HEK293 (cell line): Measurements from ENCODE around the gene IFT43.

Experiments used
- CTCF ChIA-PET: fragments of 350-600 bp; formaldehyde crosslinking; extraction: SDS; loops from one replicate; lab custom pipeline; 2021; ENCODE audit warnings: antibody characterized with exemption; lab: Yijun Ruan, JAX
- POLR2A ChIA-PET: fragments of 300-600 bp; formaldehyde crosslinking; extraction: SDS; loops from one replicate; lab custom pipeline; 2020; ENCODE audit warnings: antibody characterized with exemption, inconsistent platforms; lab: Yijun Ruan, JAX
- H3K27ac ChIP-seq: fragments of 200-500 bp; sonication (Bioruptor generic); 2 replicates; pipeline ENCODE4 v1.5.1; 2014; ENCODE audit warnings: low read depth, low read length, control low read depth, inconsistent platforms; ENCODE audit errors: extremely low read depth
- H3K36me3 ChIP-seq, 2 experiments: fragments of 200-500 bp in 1 of 2; sonication (Bioruptor generic) in 1 of 2; 1 replicate in 1 of 2; 2 replicates in 1 of 2; pipeline ENCODE4 v1.5.1; 2014 to 2017; ENCODE audit warnings: inconsistent platforms in 2 of 2, low read length in 2 of 2; ENCODE audit not compliant: control insufficient read depth in 2 of 2, insufficient read depth in 1 of 2
- H3K4me1 ChIP-seq: fragments of 200-500 bp; sonication (Bioruptor generic); 2 replicates; pipeline ENCODE4 v1.5.1; 2014; ENCODE audit warnings: mild to moderate bottlenecking, low read length, inconsistent platforms; ENCODE audit not compliant: control insufficient read depth, insufficient read depth
- H3K4me3 ChIP-seq: 2 replicates; pipeline ENCODE4 v1.5.1; 2011; ENCODE audit warnings: low read depth, mild to moderate bottlenecking, control low read depth, low read length, moderate library complexity
- H3K9me3 ChIP-seq: fragments of 200-500 bp; sonication (Bioruptor generic); 2 replicates; pipeline ENCODE4 v1.5.1; 2014; ENCODE audit warnings: low read depth, low read length, inconsistent platforms; ENCODE audit not compliant: control insufficient read depth, insufficient read depth
- EGR2 ChIP-seq: fragments of 450-650 bp; formaldehyde crosslinking; IDR thresholded peaks from 2 replicates; pipeline ENCODE4 v1.5.1; 2016; ENCODE audit warnings: low read depth, missing biosample characterization, missing genetic modification characterization
- HOXD13 ChIP-seq: sonication (generic); formaldehyde crosslinking; IDR thresholded peaks from 2 replicates; pipeline ENCODE4 v1.8.0; 2022; ENCODE audit warnings: missing genetic modification reagents, borderline replicate concordance
- MEIS1 ChIP-seq: sonication (generic); formaldehyde crosslinking; IDR thresholded peaks from 2 replicates; pipeline ENCODE4 v1.8.1; 2022; ENCODE audit warnings: missing genetic modification reagents, mild to moderate bottlenecking, borderline replicate concordance
- OSR2 ChIP-seq: fragments of 450-650 bp; formaldehyde crosslinking; IDR thresholded peaks from 2 replicates; pipeline ENCODE4 v1.5.1; 2016; ENCODE audit warnings: missing biosample characterization, missing genetic modification characterization
- PRDM4 ChIP-seq: fragments of 450-650 bp; formaldehyde crosslinking; IDR thresholded peaks from 2 replicates; pipeline ENCODE4 v1.5.1; 2017; ENCODE audit warnings: missing biosample characterization, missing genetic modification characterization
- RBAK ChIP-seq: fragments of 450-650 bp; formaldehyde crosslinking; IDR thresholded peaks from 2 replicates; pipeline ENCODE4 v1.5.1; 2016; ENCODE audit warnings: missing biosample characterization, missing genetic modification characterization
- SETDB1 ChIP-seq: IDR thresholded peaks from one replicate; pipeline ENCODE4 v1.6.1; 2017; ENCODE audit warnings: mild to moderate bottlenecking, low read length, moderate library complexity, mixed read lengths; ENCODE audit not compliant: insufficient read length
- SP3 ChIP-seq: fragments of 450-650 bp; formaldehyde crosslinking; IDR thresholded peaks from 2 replicates; pipeline ENCODE4 v1.5.1; 2016; ENCODE audit warnings: missing biosample characterization, missing genetic modification characterization
- TRIM28 ChIP-seq: IDR thresholded peaks from 2 replicates; pipeline ENCODE4 v1.6.1; 2011; ENCODE audit warnings: low read length, control low read depth, borderline replicate concordance
- WT1 ChIP-seq: fragments of 450-650 bp; formaldehyde crosslinking; IDR thresholded peaks from 2 replicates; pipeline ENCODE4 v1.5.1; 2016; ENCODE audit warnings: missing biosample characterization, missing genetic modification characterization
- YY2 ChIP-seq: fragments of 450-650 bp; formaldehyde crosslinking; IDR thresholded peaks from 2 replicates; pipeline ENCODE4 v1.5.1; 2016; ENCODE audit warnings: missing biosample characterization, missing genetic modification characterization
- ZFP37 ChIP-seq: fragments of 450-650 bp; formaldehyde crosslinking; IDR thresholded peaks from 2 replicates; pipeline ENCODE4 v1.5.1; 2016; ENCODE audit warnings: missing biosample characterization, missing genetic modification characterization
- ZNF112 ChIP-seq: fragments of 450-650 bp; formaldehyde crosslinking; IDR thresholded peaks from 2 replicates; pipeline ENCODE4 v1.5.0; 2017; ENCODE audit warnings: missing biosample characterization, missing genetic modification characterization
- ZNF132 ChIP-seq: fragments of 450-650 bp; formaldehyde crosslinking; IDR thresholded peaks from 2 replicates; pipeline ENCODE4 v1.5.1; 2017; ENCODE audit warnings: missing biosample characterization, missing genetic modification characterization, borderline replicate concordance
- ZNF174 ChIP-seq: fragments of 450-650 bp; formaldehyde crosslinking; IDR thresholded peaks from 2 replicates; pipeline ENCODE4 v1.5.0; 2017; ENCODE audit warnings: missing biosample characterization, mild to moderate bottlenecking, missing genetic modification characterization
- ZNF184 ChIP-seq: fragments of 450-650 bp; IDR thresholded peaks from 2 replicates; pipeline ENCODE4 v1.5.1; 2018; ENCODE audit warnings: missing biosample characterization, mild to moderate bottlenecking, missing genetic modification characterization
- ZNF202 ChIP-seq: fragments of 450-650 bp; formaldehyde crosslinking; IDR thresholded peaks from 2 replicates; pipeline ENCODE4 v1.5.1; 2016; ENCODE audit warnings: missing biosample characterization, missing genetic modification characterization, borderline replicate concordance
- ZNF341 ChIP-seq: fragments of 450-650 bp; formaldehyde crosslinking; IDR thresholded peaks from 2 replicates; pipeline ENCODE4; 2016; ENCODE audit warnings: low read depth, missing biosample characterization, missing genetic modification characterization
- ZNF423 ChIP-seq: fragments of 450-650 bp; formaldehyde crosslinking; IDR thresholded peaks from 2 replicates; pipeline ENCODE4 v1.5.1; 2016; ENCODE audit warnings: missing biosample characterization, missing genetic modification characterization
- ZNF561 ChIP-seq: fragments of 450-650 bp; IDR thresholded peaks from 2 replicates; pipeline ENCODE4 v1.5.1; 2018; ENCODE audit warnings: missing biosample characterization, missing genetic modification characterization, borderline replicate concordance
- ZNF660 ChIP-seq: fragments of 450-650 bp; IDR thresholded peaks from 2 replicates; pipeline ENCODE4 v1.5.1; 2018; ENCODE audit warnings: missing biosample characterization, mild to moderate bottlenecking, missing genetic modification characterization
- ZNF785 ChIP-seq: fragments of 450-650 bp; formaldehyde crosslinking; IDR thresholded peaks from 2 replicates; pipeline ENCODE4 v1.5.1; 2016; ENCODE audit warnings: missing biosample characterization, missing genetic modification characterization
- ZNF792 ChIP-seq: fragments of 450-650 bp; formaldehyde crosslinking; IDR thresholded peaks from 2 replicates; pipeline ENCODE4 v1.5.1; 2016; ENCODE audit warnings: missing biosample characterization, missing genetic modification characterization
- ZNF837 ChIP-seq: fragments of 450-650 bp; formaldehyde crosslinking; IDR thresholded peaks from 2 replicates; pipeline ENCODE4 v1.5.1; 2016; ENCODE audit warnings: missing biosample characterization, missing genetic modification characterization
- TF ChIP-seq, protein P1 (sequence below): fragments of 450-650 bp; formaldehyde crosslinking; IDR thresholded peaks from 2 replicates; pipeline ENCODE4 v1.5.1; 2016; ENCODE audit warnings: missing biosample characterization, missing genetic modification characterization
- TF ChIP-seq, protein P2 (sequence below): fragments of 450-650 bp; formaldehyde crosslinking; IDR thresholded peaks from 2 replicates; pipeline ENCODE4 v1.5.1; 2016; ENCODE audit warnings: missing biosample characterization, missing genetic modification characterization

The IFT43 gene

DNA sequence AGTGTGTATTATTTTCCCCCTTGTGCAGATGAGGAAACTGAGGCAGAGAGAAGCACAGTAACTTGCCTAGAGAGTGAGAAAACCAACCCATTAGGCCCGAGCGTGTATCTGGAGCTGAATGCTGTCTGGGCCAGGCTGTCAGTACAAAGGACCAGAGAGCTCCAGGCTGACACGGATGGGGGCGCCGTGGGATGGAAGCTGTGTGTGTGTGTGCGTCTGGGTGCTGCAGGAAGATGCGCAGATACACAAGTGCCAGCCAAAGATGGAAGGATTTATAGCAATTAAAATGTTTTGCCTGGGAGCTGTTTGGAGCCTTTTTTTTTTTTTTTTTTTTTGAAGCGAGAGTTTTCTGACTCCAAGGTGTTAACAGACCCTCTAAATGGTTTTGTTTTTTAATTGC, 112.5 kb downstream of the IFT43 start:
- Histone ChIP-seq H3K4me3 (no peak overlapping the region), H3K27ac (no peak overlapping the region), H3K4me1 (no peaks in the 10 kb centered on the region), H3K36me3 (no peaks in the 10 kb centered on the region), H3K9me3 (no peaks in the 10 kb centered on the region)
- TF ChIP-seq OSR2 (tag by site-specific recombination), result no peak
- TF ChIP-seq, protein P1, sequence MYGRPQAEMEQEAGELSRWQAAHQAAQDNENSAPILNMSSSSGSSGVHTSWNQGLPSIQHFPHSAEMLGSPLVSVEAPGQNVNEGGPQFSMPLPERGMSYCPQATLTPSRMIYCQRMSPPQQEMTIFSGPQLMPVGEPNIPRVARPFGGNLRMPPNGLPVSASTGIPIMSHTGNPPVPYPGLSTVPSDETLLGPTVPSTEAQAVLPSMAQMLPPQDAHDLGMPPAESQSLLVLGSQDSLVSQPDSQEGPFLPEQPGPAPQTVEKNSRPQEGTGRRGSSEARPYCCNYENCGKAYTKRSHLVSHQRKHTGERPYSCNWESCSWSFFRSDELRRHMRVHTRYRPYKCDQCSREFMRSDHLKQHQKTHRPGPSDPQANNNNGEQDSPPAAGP (tag by site-specific recombination), result no peak
- TF ChIP-seq ZNF184 (tag by site-specific recombination), result no peak
- no peak for TF ChIP-seq ZNF660 (tag by site-specific recombination)
- no peak for TF ChIP-seq ZNF561 (tag by site-specific recombination)
- TF ChIP-seq YY2, result no peak
- no peak for TF ChIP-seq ZNF785 (tag by site-specific recombination)
- TF ChIP-seq ZNF202 (tag by site-specific recombination), result no peak
- TF ChIP-seq SP3 (tag by site-specific recombination), result no peak
- no peak for TF ChIP-seq ZNF341 (tag by site-specific recombination)
- ChIA-PET POLR2A (no interaction called here), CTCF (no interaction called here)

GRCh38 chr14:76098916-76099675, 113.5 kb downstream of the IFT43 start:
- POLR2A ChIA-PET, result interaction anchor here (1.3 kb wide), 1 partner anchor 14 kb away, joined by 3 read pairs; no protein-coding TSS in a partner anchor
- H3K4me1 ChIP-seq, result no peaks in the 10 kb centered on the region
- H3K36me3 ChIP-seq, result no peaks in the 10 kb centered on the region
- H3K9me3 ChIP-seq, result no peaks in the 10 kb centered on the region
- no peak overlapping the region for H3K4me3 ChIP-seq
- TF ChIP-seq ZNF112, result no peak
- no peak for TF ChIP-seq ZNF792 (tag by site-specific recombination)
- TF ChIP-seq, protein P2, sequence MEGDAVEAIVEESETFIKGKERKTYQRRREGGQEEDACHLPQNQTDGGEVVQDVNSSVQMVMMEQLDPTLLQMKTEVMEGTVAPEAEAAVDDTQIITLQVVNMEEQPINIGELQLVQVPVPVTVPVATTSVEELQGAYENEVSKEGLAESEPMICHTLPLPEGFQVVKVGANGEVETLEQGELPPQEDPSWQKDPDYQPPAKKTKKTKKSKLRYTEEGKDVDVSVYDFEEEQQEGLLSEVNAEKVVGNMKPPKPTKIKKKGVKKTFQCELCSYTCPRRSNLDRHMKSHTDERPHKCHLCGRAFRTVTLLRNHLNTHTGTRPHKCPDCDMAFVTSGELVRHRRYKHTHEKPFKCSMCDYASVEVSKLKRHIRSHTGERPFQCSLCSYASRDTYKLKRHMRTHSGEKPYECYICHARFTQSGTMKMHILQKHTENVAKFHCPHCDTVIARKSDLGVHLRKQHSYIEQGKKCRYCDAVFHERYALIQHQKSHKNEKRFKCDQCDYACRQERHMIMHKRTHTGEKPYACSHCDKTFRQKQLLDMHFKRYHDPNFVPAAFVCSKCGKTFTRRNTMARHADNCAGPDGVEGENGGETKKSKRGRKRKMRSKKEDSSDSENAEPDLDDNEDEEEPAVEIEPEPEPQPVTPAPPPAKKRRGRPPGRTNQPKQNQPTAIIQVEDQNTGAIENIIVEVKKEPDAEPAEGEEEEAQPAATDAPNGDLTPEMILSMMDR (tag by site-specific recombination), result no peak
- no peak for TF ChIP-seq ZNF132 (tag by site-specific recombination)
- TF ChIP-seq SETDB1, result no peak
- TF ChIP-seq ZNF837 (tag by site-specific recombination), result no peak
- TF ChIP-seq ZNF423 (tag by site-specific recombination), result no peak
- TF ChIP-seq ZFP37 (tag by site-specific recombination), result no peak
- TF ChIP-seq RBAK (tag by site-specific recombination), result no peak
- no peak for TF ChIP-seq ZNF174 (tag by site-specific recombination)
- TF ChIP-seq ZNF660 (tag by site-specific recombination), result no peak
- no peak for TF ChIP-seq ZNF785 (tag by site-specific recombination)
- no peak for TF ChIP-seq WT1
- no peak for TF ChIP-seq PRDM4 (tag by site-specific recombination)
- no peak for TF ChIP-seq HOXD13
- TF ChIP-seq EGR2 (tag by site-specific recombination), result no peak
- no peak for TF ChIP-seq MEIS1
- TF ChIP-seq TRIM28, result no peak
- CTCF ChIA-PET, result no interaction called here
- H3K27ac ChIP-seq, result no peak overlapping the region
